Measurements from ENCODE around the gene EHD1. TPM values are rescaled to one million over a fixed set of nuclear protein-coding genes. Genes with fewer than 3 reads are reported as not detected.

Gene EHD1
- total and polyA plus RNA-seq, 2 donors (not counting 1 experiment from before 2014, with no cell fraction given) = 71.3 to 240 TPM

DNA sequence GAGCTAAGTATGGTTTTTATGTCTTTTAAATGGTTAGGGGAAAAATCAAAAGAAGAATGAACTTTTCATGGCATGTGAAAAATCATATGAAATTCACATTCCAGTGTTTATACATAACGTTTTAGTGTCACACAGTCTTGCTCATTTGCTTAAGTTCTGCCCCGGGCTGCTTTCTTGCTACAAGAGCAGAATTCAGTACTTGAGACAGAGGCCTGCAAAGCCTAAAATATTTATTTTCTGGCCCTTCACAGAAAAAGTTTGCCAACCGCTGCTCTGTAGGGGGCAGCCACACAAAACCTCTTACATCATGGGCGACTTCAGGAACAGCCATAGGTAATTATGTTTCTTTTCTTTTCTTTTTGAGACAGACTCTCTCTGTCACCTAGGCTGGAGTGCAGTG, 39.6 kb upstream of the EHD1 start:
- Histone ChIP-seq H3K4me1 (ENCODE audit: control insufficient read depth, extremely low read depth, insufficient read depth, low read length) (no peaks in the 10 kb centered on the region), H3K9ac (ENCODE audit: insufficient read depth, low read length) (no peak overlapping the region), H2AFZ (ENCODE audit: low read length) (no peak overlapping the region), H3K27ac (ENCODE audit: insufficient read depth, low read length) (peak overlapping the region; percentile 44), H3K9me3 (ENCODE audit: control insufficient read depth, insufficient read depth, low read depth, low read length) (no peaks in the 10 kb centered on the region), H3K4me3 (replicated peaks in 1 of 4; ENCODE audit: control extremely low read depth in 1 of 4, insufficient read depth in 1 of 4, low read depth in 3 of 4, low read length in 4 of 4) (peak overlapping the region; percentile 50 to 92 (median 73)), H3K79me2 (ENCODE audit: control insufficient read depth, insufficient read depth, low read length) (peaks cover 10% of the 10 kb centered on the region), H4K20me1 (ENCODE audit: control insufficient read depth, extremely low read depth, insufficient read depth, low read length) (no peaks in the 10 kb centered on the region), H3K4me2 (ENCODE audit: extremely low read depth, insufficient read depth, low read length) (peak overlapping the region; percentile 74), H3K27me3 (ENCODE audit: control insufficient read depth, insufficient read depth, low read length) (no peaks in the 10 kb centered on the region), H3K36me3 (ENCODE audit: control insufficient read depth, insufficient read depth, low read length) (peaks cover 3% of the 10 kb centered on the region)
- peak; percentile 59 to 65 for DNase-seq (ENCODE audit: low read depth in 2 of 2)
- TF ChIP-seq, protein P1, sequence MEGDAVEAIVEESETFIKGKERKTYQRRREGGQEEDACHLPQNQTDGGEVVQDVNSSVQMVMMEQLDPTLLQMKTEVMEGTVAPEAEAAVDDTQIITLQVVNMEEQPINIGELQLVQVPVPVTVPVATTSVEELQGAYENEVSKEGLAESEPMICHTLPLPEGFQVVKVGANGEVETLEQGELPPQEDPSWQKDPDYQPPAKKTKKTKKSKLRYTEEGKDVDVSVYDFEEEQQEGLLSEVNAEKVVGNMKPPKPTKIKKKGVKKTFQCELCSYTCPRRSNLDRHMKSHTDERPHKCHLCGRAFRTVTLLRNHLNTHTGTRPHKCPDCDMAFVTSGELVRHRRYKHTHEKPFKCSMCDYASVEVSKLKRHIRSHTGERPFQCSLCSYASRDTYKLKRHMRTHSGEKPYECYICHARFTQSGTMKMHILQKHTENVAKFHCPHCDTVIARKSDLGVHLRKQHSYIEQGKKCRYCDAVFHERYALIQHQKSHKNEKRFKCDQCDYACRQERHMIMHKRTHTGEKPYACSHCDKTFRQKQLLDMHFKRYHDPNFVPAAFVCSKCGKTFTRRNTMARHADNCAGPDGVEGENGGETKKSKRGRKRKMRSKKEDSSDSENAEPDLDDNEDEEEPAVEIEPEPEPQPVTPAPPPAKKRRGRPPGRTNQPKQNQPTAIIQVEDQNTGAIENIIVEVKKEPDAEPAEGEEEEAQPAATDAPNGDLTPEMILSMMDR (conservative IDR thresholded peaks at IDR 0.05 in 1 of 2, IDR thresholded peaks at IDR 0.05 in 1 of 2; ENCODE audit: low read depth in 1 of 2, low read length in 2 of 2) = peak; percentile 25 to 41
- TF ChIP-seq EZH2 (IDR thresholded peaks at IDR 0.05; ENCODE audit: low read length, missing control alignments) = no peak

DNA sequence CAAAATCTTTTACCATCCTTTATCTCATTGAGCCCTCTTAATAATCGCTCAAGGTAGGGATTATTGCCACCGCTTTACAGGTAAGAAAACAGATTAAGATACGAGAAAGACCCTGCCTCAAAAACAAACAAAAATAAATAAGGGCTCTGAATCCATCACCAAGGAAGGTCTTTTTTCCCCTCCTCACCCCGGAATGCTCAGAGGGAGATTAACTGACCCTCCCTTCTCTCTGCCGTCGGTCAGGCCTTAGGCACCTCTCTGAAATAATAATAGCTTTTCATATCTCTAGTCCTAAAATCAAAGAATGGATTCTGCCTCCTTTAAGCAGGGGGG, 39.2 kb upstream of the EHD1 start:
- H3K4me2 ChIP-seq (ENCODE audit: extremely low read depth, insufficient read depth, low read length) = peak overlapping the region; percentile 74
- H3K27ac ChIP-seq (ENCODE audit: insufficient read depth, low read length) = peak overlapping the region; percentile 44
- no peaks in the 10 kb centered on the region for H3K4me1 ChIP-seq (ENCODE audit: control insufficient read depth, extremely low read depth, insufficient read depth, low read length)
- H3K9me3 ChIP-seq (ENCODE audit: control insufficient read depth, insufficient read depth, low read depth, low read length) = no peaks in the 10 kb centered on the region
- H3K27me3 ChIP-seq (ENCODE audit: control insufficient read depth, insufficient read depth, low read length) = no peaks in the 10 kb centered on the region
- peak overlapping the region; percentile 41 for H3K9ac ChIP-seq (ENCODE audit: insufficient read depth, low read length)
- H3K36me3 ChIP-seq (ENCODE audit: control insufficient read depth, insufficient read depth, low read length) = peaks cover 5% of the 10 kb centered on the region
- H2AFZ ChIP-seq (ENCODE audit: low read length) = peak overlapping the region; percentile 52
- no peak for DNase-seq (ENCODE audit: low read depth in 2 of 2)
- no peaks in the 10 kb centered on the region for H4K20me1 ChIP-seq (ENCODE audit: control insufficient read depth, extremely low read depth, insufficient read depth, low read length)
- peaks cover 10% of the 10 kb centered on the region for H3K79me2 ChIP-seq (ENCODE audit: control insufficient read depth, insufficient read depth, low read length)
- TF ChIP-seq, protein P1 (conservative IDR thresholded peaks at IDR 0.05 in 1 of 2, IDR thresholded peaks at IDR 0.05 in 1 of 2; ENCODE audit: low read depth in 1 of 2, low read length in 2 of 2) = no peak
- TF ChIP-seq EZH2 (IDR thresholded peaks at IDR 0.05; ENCODE audit: low read length, missing control alignments) = no peak
- peak overlapping the region; percentile 50 to 92 (median 73) for H3K4me3 ChIP-seq (replicated peaks in 1 of 4; ENCODE audit: control extremely low read depth in 1 of 4, insufficient read depth in 1 of 4, low read depth in 3 of 4, low read length in 4 of 4)

DNA sequence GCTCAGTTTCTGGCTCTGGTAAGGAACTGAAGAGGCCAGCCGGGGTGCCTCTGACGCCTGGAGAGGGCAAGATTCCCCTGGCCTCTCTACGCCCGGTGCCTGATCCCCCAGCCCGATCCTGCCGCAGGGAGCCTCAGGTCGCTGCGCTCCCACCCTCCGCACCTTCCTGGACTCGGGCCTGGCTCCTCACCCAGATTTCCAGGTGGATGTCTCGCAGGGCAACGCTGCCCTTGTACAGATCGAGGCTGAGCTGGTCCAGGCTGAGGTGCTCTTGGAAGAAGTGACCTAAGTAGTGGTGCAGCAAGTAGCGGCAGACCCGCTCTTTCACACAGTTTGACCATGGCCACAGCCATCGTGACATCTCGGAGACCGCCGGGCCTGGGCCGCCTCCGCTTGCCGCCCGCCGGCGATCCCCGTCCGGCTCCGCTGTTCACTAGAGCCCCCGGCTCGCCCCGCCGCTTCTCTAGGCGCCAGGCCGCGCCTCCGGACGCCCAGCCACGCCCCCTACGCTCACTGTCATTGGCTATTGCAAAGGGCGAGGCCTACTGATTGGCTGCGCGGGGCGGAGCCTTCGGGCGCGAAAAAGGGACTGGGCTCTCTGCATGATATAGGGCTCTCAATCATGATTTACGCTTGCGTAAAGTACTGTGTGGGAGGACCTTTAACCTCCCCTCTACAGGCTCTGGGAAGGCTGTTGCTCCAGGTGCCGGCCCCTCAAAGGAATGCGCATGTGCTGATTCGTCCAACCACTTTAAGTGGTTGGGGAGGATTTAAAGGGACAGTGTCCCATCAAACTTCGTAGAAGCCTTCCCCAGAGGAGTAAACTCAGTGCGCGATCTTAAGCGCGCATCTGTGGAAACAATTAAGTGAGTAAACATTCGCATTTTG, 38.6 kb upstream of the EHD1 start, which contains the start of gene ATG2A:
Gene ATG2A (minus strand): TSS at position 435 of the 888 bp plus-strand sequence. CDS start 74 bp downstream, at position 361.
- Histone ChIP-seq H3K4me2 (ENCODE audit: extremely low read depth, insufficient read depth, low read length) (peak within 1 kb of the TSS; percentile 99), H3K4me1 (ENCODE audit: control insufficient read depth, extremely low read depth, insufficient read depth, low read length) (no peaks in the 10 kb centered on the region), H3K27me3 (ENCODE audit: control insufficient read depth, insufficient read depth, low read length) (no peaks in the 10 kb centered on the region), H3K79me2 (ENCODE audit: control insufficient read depth, insufficient read depth, low read length) (peaks cover 10% of the 10 kb centered on the region), H3K4me3 (replicated peaks in 1 of 4; ENCODE audit: control extremely low read depth in 1 of 4, insufficient read depth in 1 of 4, low read depth in 3 of 4, low read length in 4 of 4) (peak within 1 kb of the TSS; percentile 90 to 98 (median 95)), H4K20me1 (ENCODE audit: control insufficient read depth, extremely low read depth, insufficient read depth, low read length) (no peaks in the 10 kb centered on the region), H3K27ac (ENCODE audit: insufficient read depth, low read length) (peak within 1 kb of the TSS; percentile 94), H3K9me3 (ENCODE audit: control insufficient read depth, insufficient read depth, low read depth, low read length) (no peaks in the 10 kb centered on the region), H3K9ac (ENCODE audit: insufficient read depth, low read length) (peak within 1 kb of the TSS; percentile 94), H2AFZ (ENCODE audit: low read length) (peak within 1 kb of the TSS; percentile 76), H3K36me3 (ENCODE audit: control insufficient read depth, insufficient read depth, low read length) (peaks cover 5% of the 10 kb centered on the region)
- peak; percentile 100 for DNase-seq (ENCODE audit: low read depth in 2 of 2)
- TF ChIP-seq, protein P1 (conservative IDR thresholded peaks at IDR 0.05 in 1 of 2, IDR thresholded peaks at IDR 0.05 in 1 of 2; ENCODE audit: low read depth in 1 of 2, low read length in 2 of 2) = no peak
- TF ChIP-seq EZH2 (IDR thresholded peaks at IDR 0.05; ENCODE audit: low read length, missing control alignments) = no peak

Data from fibroblast of lung (primary cell).